CD4-positive, alpha-beta T cell treated with Interleukin-15 for 1 hour (primary cell): ENCODE results near the gene PIK3CD.

ENCODE experiments used
- DNase-seq: peaks from one replicate; pipeline ENCODE4 v3.0.0-alpha.2; 2020

Gene PIK3CD

DNA sequence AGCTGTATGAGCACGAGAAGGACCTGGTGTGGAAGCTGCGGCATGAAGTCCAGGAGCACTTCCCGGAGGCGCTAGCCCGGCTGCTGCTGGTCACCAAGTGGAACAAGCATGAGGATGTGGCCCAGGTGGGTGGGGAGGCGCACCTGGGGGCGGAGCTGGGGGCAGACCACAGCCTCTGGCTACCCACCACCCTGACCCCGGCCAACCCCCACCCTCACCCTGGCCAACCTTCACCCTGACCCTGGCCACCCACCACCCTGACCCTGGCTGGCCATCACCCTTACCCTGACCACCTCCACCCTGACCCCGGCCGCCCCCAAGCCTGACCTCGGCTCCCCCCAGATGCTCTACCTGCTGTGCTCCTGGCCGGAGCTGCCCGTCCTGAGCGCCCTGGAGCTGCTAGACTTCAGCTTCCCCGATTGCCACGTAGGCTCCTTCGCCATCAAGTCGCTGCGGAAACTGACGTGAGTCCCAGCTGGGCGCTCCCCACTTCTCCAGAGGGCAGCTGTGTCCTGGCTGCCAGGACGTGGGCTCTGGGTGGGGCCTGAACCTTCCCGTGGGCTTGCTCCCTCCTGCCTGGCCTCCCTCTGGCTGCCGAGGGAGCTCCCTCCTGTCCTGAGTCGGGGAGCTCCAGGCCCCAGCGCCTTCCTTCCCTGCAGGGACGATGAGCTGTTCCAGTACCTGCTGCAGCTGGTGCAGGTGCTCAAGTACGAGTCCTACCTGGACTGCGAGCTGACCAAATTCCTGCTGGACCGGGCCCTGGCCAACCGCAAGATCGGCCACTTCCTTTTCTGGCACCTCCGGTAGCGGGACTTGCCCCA lies 69.5 kb downstream of the PIK3CD start:
- DNase-seq: no peak

DNA sequence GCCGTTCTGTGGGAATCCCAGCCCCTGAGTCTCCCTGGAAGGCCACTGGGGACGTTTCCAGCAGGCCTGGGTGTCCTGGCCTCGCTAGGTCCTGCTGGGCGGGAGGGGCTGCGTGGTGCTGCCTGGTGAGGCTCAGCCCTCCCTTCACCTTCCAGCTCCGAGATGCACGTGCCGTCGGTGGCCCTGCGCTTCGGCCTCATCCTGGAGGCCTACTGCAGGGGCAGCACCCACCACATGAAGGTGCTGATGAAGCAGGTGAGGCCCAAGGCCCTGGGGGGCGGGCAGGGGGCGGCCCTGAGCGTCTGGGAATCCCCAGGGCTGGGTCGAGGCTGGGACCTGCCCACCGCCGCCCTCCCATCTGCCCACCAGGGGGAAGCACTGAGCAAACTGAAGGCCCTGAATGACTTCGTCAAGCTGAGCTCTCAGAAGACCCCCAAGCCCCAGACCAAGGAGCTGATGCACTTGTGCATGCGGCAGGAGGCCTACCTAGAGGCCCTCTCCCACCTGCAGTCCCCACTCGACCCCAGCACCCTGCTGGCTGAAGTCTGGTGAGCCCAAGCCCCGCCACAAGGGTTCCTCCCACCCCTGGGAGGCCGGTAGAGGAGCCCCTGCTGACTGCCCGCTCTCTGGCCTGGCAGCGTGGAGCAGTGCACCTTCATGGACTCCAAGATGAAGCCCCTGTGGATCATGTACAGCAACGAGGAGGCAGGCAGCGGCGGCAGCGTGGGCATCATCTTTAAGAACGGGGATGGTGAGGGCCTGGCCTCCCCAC lies 70.3 kb downstream of the PIK3CD start:
- peak; percentile 81 for DNase-seq

DNA sequence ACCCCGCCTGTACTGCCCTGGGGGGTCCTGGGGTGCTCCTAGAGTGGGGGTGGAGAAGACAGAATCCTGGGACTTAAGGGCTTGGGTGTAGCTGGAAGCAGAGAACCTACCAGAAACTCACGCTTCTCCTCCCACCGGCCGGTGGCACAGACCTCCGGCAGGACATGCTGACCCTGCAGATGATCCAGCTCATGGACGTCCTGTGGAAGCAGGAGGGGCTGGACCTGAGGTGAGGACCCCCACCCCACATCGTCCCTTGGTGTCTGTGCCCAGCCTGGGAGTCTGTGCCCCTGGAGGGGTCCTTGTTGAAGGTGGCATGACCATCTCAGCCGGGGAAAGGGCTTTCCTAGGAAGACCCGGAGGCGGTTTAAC lies 70.8 kb downstream of the PIK3CD start:
- no peak for DNase-seq

DNA sequence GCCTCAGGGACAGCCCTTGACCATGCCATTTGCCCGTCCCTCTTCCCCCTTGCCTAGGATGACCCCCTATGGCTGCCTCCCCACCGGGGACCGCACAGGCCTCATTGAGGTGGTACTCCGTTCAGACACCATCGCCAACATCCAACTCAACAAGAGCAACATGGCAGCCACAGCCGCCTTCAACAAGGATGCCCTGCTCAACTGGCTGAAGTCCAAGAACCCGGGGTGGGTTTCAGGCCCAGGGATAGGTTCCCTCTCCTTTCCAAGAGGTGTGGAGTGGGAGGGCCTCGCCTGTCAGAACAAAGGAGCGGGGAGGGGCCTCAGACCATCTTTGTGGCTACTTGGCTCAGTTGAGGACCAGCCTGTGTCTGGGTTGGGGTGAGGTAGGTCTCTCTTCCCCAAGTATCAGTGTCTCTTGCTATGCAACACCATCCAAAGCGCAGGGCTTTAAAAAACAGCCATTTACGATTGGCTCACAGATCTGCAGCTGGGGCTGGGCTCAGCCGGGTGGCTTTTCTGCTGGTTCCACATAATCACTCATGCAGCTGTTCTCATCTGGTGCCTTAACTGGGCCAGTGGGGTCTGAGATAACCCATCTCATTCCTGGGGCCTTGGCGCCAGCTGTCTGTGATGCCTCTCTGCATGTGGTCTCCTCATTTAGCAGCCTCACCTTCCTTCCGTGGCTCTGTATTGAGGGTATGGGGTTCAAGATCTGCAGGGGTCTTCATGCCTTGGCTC lies 71.7 kb downstream of the PIK3CD start:
- DNase-seq: no peak

DNA sequence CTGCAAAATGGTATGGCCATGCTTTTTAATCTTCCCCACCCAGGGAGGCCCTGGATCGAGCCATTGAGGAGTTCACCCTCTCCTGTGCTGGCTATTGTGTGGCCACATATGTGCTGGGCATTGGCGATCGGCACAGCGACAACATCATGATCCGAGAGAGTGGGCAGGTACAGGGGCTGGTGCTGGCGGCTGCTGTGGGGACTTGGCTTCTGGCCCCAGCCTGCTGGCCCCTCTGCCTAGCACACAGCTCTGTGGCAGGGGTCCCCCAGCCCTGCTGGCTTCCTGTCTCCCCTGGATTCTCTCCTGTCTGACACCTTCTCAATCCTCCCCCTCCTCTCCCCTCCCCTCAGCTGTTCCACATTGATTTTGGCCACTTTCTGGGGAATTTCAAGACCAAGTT lies 72.4 kb downstream of the PIK3CD start:
- DNase-seq: no peak

DNA sequence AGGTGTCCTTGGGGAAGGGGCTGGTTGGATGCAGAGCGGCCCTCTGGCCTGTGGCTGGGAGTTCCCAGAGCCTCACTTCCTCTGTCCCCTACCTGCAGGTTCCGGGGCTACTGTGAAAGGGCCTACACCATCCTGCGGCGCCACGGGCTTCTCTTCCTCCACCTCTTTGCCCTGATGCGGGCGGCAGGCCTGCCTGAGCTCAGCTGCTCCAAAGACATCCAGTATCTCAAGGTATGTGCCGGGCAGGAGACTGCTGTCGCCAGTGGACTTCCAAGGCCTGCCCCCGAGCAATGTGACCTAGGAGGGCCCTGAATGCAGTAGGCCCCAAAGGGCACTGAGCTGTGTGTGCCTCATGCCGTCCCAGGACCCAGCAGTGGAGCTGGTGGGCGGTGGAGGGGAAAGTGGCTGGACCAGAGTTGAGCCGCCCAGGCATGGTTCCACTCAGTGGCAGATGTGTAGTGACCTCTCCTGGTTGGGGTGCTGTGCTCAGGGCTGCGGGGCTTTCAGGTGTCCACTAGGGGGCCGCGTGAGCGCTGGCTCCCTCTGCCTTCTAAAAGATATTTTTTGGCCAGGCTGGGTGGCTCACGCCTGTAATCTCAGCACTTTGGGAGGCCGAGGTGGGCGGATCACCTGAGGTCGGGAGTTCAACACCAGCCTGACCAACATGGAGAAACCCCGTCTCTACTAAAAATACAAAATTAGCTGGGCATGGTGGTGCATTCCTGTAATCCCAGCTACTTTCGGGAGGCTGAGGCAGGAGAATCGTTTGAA lies 73.4 kb downstream of the PIK3CD start:
- DNase-seq: peak; percentile 73

DNA sequence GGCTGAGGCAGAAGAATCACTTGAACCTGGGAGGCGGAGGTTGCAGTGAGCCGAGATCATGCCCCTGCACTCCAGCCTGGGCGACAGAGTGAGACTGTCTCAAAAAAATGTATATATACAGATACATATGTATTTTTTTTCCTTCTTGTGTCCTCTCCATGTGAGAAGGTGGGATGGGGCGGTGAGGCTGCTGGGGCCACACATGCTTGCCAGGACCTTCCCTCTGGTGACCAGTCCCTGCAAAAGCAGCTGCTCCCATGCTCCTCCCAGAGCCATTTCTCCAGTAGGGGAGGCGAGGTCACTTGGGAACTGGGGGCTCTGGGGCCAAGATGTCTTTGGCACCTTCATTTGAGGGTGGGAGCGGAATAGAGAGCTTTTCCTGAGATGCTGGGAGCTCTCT lies 74.9 kb downstream of the PIK3CD start:
- no peak for DNase-seq

DNA sequence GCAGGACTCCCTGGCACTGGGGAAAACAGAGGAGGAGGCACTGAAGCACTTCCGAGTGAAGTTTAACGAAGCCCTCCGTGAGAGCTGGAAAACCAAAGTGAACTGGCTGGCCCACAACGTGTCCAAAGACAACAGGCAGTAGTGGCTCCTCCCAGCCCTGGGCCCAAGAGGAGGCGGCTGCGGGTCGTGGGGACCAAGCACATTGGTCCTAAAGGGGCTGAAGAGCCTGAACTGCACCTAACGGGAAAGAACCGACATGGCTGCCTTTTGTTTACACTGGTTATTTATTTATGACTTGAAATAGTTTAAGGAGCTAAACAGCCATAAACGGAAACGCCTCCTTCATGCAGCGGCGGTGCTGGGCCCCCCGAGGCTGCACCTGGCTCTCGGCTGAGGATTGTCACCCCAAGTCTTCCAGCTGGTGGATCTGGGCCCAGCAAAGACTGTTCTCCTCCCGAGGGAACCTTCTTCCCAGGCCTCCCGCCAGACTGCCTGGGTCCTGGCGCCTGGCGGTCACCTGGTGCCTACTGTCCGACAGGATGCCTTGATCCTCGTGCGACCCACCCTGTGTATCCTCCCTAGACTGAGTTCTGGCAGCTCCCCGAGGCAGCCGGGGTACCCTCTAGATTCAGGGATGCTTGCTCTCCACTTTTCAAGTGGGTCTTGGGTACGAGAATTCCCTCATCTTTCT lies 75.5 kb downstream of the PIK3CD start:
- DNase-seq: no peak

DNA sequence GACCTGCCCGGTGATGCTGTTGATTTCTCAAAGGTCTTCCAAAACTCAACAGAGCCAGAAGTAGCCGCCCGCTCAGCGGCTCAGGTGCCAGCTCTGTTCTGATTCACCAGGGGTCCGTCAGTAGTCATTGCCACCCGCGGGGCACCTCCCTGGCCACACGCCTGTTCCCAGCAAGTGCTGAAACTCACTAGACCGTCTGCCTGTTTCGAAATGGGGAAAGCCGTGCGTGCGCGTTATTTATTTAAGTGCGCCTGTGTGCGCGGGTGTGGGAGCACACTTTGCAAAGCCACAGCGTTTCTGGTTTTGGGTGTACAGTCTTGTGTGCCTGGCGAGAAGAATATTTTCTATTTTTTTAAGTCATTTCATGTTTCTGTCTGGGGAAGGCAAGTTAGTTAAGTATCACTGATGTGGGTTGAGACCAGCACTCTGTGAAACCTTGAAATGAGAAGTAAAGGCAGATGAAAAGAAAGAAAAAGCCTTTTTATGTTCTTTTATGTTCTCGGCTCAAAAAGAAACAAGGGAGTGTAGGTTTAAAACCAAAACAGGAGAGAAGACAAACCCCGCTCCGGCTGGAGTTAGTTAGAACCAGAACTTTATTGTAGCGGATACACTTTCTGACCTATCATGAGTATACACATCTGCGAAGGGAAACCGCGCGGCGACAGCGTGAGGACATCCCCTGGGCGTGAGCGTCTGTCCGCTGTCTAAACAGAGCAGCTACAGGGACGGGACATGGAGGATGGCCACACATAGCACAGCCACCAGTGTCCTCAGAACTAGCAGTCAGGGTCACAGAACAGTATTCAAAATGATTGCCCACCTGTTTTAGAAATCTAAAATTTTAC lies 77.1 kb downstream of the PIK3CD start:
- peak; percentile 62 for DNase-seq

DNA sequence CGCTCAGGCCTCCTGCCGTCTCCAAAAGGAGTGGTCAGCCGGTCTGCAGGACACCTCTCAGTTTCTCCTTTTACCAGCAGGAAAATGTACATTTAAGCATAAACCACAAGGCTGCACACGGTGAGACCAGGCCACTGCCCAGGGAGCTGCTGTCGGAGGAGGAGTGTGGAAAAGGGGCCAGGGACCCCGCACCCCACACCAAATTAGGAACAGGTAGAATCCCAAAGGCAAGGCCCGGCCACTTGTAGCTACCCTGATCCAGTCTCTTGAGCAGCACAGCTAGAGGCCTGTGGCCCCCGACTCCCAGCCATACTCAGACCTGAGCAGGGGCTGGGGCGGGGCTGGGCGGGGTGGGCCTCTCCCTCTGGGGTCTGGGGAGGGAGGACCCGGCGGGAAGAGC lies 78.0 kb downstream of the PIK3CD start:
- DNase-seq: no peak

DNA sequence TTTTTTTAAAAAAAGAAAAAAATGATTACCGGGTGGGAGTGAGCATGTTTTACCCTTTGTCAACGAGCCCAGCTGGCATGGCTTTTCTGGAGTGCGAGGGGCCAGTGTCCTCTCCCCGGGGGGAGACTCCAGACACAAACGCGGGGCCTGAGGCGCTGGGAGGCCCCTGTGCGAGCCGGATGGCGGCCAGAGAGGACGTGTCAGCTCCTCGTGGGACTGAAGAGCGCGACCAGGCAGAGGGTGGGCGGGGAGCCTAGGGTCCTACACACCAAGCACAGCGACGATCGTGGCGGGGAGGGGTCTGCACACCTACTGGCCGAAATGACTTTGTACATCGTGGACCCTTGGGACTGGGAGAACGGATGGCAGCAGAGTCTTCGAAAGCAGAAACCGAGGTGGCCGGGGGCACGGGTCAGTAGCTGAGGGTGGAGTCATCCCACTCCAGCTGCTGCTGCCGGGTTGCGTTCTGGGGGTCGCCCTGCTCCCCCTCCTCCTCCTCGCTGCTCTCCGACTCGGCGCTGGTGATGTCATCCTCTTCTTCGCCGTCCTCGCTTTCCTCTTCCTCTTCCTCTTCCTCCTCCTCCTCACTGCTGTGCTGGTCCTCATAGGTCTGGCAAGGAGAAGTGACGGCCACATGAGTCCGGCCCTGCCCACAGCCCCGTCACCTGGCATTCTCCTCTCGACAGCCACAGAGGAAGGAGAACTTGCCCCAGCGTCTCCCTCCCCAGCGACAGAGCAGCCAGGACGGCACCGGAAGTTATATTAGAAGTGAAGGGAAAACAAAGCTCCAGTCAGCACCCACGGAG lies 78.8 kb downstream of the PIK3CD start:
- peak; percentile 75 for DNase-seq

DNA sequence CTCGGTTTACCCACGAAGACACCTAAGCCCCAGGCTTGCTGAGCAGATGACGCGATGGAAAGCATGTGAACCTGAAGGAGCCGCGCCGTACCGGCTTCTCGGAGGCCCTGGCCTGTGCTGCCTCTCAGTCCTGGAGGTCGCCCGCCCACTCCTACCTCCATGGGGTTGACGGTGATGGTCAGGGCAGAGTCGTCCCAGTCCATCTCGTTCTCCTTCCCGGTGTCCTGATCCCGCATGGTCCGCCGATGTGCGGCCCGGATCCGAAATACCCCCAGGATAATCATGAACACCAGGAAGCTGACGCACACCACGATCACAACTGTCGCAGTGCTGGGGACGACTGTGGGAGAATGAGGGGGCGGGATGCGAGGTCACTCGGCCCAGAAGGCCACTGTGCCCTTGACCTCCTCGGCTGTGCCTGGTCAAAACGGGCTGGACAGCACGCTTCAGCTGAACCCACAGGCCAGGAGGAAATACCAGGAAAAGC lies 79.6 kb downstream of the PIK3CD start:
- DNase-seq: no peak

DNA sequence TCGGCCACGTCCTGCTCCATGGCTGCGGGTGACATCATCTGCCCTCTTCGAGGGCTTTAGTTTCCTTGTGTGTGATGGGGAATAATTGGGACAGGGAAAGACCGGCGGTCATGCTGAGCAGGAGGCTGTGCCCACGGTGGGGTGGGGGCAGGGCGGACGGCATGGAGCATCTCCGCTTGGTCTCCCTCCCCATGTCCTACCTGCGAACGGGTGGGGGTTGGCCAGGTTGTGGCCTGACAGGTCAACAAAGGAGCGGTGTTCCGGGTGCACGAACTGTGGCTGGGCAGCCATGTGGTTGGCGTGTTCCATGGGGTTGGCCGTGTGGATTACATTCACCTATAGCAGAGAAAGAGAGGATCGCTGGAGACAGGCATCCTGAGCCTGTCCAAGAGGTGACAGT lies 80.0 kb downstream of the PIK3CD start:
- DNase-seq: no peak

DNA sequence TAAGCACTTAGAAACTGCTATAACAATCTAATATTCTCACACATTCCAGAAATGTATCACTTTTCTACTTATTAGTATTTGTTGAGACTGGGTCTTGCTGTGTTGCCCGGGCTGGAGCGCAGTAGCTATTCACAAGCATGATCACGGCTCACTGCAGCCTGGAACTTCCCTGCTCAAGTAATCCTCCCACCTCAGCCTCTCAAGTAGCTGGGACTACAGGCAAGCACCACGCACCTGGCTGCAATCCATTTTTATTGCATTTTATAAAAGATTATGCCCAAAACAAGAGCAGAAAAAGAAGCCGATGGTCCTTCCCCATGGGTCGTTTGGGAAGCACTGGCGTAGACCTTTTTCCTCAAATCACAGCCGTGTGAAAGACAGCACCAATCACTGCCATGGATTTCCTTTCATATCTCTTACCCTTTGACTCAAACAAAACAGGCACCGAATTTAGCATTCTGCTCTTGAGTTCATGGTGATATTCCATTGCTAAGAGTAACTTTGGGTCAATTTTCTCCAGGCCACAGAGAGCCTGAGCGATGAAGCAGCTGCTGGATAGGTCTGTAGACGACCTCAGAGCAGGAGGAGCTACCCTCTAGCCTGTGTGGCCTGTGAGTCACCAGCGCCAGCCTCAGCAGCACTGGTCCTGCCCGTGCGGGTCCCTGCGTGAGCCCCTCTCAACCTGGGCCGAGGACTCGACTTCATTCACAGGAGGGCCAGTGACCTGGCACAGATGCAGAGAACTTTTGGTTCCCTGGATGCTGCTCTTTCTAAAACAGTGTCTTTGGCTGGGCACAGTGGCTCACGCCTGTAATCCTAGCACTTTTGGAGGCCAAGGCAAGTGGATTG lies 80.8 kb downstream of the PIK3CD start:
- DNase-seq: no peak

DNA sequence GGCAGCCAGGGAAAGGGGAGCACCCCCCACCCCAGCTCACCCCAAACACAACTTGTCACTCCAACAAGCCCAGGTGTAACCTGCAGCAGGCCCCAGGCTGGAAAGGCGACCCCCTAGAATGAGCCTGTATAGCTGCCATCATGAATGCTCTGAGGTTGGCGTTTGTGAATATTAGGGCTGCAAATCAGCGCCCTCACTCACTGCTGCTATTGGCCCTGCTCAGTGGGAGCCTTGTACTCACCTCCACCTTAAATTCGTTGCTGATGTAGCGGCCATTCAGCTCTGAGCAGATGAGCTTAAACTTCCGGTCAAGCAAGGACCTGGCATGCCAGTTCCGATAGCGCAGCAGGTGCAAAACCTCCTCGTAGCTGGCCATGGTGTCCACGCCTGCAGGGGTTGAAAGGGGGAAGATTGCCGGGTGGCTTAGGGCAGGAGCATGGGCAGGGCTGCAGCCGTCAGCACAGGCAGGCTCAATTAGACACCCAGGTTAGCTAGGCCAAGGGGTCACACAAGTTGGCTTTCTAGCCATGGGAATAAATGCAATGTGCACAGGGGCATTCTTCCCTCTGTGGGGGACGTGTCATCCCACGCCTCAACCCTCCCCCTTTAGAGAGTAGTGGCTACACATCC lies 81.7 kb downstream of the PIK3CD start:
- no peak for DNase-seq

DNA sequence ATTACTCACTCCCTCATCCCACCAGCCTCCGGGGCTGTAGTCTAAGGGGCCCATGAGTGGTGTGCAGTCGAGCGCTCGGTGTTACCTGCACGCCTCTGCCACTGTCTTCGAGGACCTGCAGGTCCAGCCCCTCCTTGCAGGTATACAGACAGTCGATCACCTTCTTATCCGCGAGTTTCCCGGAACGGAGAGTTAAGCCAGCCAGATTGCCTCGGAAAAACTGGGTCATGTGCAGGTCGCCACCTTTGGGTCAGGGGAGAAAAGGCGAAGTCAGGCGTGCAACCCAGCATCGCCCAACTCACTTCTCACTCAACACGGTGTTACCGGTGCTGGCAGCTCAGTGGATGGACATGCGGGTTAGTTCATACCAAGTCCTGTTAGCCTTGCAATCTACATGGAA lies 84.3 kb downstream of the PIK3CD start:
- no peak for DNase-seq

DNA sequence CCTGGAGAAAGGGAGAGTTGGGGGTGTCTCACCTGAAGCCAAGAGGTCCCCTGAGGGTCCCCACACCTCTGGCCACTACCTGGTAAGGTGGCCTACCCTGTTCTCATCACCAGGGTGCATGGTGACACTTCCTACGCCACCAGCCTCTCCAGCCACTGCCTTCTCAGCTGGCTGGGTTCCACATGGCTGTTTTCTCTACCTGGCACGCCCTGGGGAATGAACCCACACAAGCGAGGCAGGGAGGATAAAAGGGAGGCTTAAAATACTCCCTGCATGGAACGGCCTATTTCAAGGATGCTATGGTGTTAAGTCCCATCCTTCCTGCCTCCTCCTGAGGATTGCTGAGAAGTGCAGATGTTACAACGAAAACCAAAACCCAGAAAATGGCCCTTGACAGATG lies 84.7 kb downstream of the PIK3CD start:
- no peak for DNase-seq

DNA sequence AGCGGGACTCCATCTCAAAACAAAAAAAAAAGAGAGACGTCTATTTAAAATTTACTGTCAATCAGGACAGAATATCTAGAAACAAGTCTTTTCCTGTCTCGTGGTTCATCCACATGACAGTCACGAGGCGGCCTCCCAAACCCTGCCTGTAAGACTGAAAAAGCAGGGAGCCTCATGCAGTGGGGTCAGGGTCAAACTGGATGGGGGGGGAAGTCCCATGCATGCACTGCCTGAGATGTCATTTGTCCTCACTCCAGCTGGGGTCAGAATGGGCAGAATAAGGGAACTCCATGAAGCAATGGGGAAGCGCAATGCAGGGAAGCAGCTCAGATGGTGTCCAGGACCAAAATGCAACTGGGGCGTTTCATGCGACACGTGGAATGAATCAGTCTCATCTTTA lies 85.5 kb downstream of the PIK3CD start:
- no peak for DNase-seq

DNA sequence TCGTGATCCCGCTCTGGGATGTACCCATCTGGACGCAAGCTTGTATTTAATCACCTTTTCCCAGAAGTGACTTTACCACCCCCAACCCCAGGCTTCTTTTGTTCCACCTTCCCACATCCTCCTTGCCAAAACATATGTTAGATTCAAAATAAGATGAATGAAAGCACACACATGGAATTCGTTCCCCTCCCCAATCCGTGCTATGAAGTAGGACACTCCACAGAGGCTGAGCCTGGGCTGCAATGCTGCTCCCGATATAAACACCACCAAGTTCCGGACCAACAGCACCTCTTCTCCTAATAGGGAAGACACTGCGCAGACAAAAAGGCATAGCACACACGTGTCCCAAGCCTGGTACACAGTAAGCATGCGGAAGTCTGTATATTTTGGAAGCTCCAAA lies 86.1 kb downstream of the PIK3CD start:
- no peak for DNase-seq
